Keratinocyte (primary cell): ENCODE results near the gene RBM47.

Source experiments
- EZH2 ChIP-seq: IDR thresholded peaks from one replicate; pipeline ENCODE4 v1.6.1; 2012; ENCODE audit warnings: inconsistent platforms, mild to moderate bottlenecking, low read length, moderate library complexity
- TF ChIP-seq, protein P1 (sequence below), 3 experiments: IDR thresholded peaks in 1 of 3; conservative IDR thresholded peaks in 1 of 3; optimal IDR thresholded peaks in 1 of 3; 2 replicates in 2 of 3; 3 replicates in 1 of 3; pipeline versions ENCODE3 to v1.5.1; 2011; ENCODE audit warnings: low read length in 3 of 3, mild to moderate bottlenecking in 3 of 3, moderate library complexity in 2 of 3, control low read depth in 1 of 3, inconsistent platforms in 1 of 3; ENCODE audit not compliant: insufficient read depth in 2 of 3; ENCODE audit errors: extremely low read depth in 1 of 3

- TF ChIP-seq, protein P1, sequence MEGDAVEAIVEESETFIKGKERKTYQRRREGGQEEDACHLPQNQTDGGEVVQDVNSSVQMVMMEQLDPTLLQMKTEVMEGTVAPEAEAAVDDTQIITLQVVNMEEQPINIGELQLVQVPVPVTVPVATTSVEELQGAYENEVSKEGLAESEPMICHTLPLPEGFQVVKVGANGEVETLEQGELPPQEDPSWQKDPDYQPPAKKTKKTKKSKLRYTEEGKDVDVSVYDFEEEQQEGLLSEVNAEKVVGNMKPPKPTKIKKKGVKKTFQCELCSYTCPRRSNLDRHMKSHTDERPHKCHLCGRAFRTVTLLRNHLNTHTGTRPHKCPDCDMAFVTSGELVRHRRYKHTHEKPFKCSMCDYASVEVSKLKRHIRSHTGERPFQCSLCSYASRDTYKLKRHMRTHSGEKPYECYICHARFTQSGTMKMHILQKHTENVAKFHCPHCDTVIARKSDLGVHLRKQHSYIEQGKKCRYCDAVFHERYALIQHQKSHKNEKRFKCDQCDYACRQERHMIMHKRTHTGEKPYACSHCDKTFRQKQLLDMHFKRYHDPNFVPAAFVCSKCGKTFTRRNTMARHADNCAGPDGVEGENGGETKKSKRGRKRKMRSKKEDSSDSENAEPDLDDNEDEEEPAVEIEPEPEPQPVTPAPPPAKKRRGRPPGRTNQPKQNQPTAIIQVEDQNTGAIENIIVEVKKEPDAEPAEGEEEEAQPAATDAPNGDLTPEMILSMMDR (optimal IDR thresholded peaks at IDR 0.05 in 1 of 3, IDR thresholded peaks at IDR 0.05 in 1 of 3, conservative IDR thresholded peaks at IDR 0.05 in 1 of 3; ENCODE audit: extremely low read depth in 1 of 3, insufficient read depth in 2 of 3, low read length in 3 of 3): no peak
- TF ChIP-seq EZH2: no peak
Measured at GRCh38 chr4:40575846-40576245, 53.8 kb downstream of the RBM47 start.
